HG03108 (cell line): ENCODE data around the gene SYCN.

ENCODE experiments used
- ATAC-seq: cut with Tn5 transposase; IDR thresholded peaks from one replicate; pipeline ENCODE4 v1.9.1; 2021; ENCODE audit warnings: moderate library complexity; ENCODE audit not compliant: unreplicated experiment

SYCN gene

DNA sequence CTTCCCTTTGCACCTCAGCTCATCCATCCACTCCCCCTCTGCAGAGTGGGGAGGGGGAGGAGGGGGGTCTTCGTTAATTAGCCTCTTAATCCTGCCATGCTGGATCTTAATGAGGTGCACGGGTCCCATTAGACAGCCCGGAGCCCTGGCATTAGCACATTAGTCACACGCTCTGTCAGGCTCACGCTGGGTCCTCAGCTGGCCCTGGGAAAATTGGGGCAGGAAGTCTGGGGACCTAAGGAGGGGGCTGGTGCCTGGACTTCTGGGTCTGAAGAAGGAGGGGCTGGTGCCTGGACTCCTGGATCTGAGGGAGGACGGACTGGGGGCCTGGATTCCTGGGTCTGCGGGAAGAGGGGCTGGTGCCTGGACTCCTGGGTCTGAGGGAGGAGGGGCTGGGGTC is 7.7 kb downstream of the SYCN start:
- no peak for ATAC-seq

DNA sequence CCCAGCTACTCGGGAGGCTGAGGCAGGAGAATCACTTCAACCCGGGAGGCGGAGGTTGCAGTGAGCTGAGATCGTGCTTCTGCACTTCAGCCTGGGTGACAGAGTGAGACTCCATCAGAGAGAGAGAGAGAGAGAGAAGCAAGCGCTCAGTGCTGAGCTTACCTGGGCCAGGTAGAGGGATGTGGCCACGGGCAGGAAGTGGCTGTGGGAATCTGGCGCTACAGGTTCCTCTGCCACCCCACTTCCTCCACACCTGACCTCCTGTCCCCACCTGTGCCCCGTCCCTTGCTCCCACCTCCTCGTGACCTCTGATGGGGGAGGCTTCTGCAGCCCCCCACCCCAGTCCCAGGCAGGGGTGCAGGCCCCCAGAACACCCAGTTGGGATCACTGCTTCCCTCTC is 8.3 kb downstream of the SYCN start:
- ATAC-seq: no peak

DNA sequence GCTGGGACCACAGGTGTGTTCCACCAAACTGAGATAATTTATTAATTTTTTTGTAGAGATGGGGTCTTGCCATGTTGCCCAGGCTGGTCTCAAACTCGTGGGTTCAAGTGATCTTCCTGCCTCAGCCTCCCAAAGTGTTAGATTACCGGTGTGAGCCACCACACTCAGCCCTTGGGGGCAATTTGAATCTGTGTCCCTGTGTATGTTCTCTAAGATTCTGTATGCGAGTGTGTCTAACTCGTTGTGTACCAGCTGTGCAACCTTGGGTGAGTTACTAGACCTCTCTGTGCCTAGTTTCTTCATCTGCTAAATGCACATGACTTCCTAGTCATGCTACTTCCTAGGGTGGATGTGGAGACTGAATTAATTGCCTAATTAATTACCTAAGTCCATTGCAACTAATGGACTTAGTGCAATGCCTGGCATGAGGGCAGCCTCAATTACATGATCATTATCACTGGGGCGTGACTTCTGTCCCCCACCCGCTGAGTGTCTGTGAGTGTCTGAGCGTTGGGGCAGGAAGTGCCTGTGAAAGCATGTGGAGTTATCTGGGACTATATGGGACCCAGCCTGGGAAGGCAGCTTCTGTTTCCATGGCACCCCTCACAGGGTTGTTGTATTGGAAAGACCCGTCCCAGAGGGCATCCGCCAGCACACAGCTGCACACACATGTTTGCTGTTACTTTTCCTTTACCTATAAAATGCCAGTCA is 9.1 kb downstream of the SYCN start:
- no peak for ATAC-seq

DNA sequence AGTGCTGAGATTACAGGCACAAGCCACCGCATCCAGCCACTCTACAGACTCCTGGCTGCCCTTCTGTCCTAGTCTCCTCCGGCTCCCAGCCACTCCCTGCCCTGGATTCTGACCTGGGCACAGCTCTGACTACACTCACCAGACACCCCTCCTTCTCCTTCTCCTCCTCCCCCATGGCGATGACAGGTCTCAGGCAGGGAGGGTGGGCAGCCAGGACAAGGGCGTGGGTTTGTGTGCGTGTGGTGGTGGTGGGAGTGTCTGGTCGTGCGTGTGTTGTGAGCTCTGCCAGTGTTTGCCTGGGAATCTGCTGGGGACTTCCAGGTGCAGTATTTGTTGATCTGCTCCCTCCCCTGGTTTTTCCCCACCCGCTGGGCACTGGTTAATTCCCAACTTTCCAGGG is 10.3 kb downstream of the SYCN start:
- ATAC-seq: no peak

DNA sequence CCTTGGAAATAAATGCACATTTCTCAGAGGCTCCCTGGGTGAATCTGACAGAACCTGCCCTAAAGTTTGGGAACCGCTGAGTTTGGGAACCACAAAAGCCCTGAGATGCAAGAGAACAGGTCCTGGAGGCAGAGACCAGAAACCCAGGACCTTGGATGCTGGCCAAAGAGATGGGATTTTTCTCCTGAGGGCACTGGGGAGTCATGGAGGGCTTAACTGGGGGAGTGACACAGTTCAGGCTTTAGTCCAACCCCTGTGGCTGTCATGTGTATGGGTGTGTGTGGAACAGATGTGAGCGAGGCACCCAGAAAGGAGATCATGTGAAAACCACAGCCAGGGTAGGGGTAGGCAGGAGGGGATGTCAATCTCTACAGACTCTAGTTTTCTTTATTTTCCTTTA is 11.2 kb downstream of the SYCN start:
- ATAC-seq: no peak

DNA sequence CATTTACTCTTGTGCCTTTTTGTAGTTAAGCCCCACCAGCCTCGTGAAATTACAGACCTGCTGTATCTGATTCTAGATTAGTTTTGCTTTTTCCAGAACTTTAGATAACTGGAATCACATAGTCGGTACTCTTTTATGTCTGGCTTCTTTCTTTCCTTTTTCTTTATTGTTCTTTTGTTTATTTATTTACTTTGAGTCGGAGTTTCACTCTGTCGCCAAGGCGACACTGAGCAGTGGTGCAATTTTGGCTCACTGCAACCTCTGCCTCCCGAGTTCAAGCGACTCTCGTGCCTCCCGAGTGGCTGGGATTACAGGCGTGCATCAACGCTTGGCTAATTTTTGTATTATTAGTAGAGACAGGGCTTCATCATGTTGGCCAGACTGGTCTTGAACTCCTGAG is 13.3 kb downstream of the SYCN start:
- no peak for ATAC-seq

DNA sequence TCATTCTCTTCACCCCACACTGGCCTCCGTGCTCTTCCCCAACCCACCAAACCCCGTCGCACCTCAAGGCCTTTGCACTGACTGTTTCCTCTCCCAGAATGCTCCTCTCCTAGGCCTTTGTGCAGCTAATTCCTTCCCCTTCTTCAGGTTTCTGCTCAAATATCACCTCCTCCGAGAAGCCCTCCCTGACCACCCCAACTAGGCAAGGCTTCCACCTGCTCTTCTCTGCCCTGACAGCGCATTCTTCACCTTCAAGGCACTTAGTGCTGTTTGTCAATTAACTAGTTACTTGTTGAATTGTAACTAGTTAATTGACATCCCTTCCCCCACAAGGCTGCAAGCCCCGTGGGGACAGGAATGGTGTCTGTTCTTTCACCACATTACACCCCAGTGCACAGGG is 15.1 kb downstream of the SYCN start:
- ATAC-seq: no peak

DNA sequence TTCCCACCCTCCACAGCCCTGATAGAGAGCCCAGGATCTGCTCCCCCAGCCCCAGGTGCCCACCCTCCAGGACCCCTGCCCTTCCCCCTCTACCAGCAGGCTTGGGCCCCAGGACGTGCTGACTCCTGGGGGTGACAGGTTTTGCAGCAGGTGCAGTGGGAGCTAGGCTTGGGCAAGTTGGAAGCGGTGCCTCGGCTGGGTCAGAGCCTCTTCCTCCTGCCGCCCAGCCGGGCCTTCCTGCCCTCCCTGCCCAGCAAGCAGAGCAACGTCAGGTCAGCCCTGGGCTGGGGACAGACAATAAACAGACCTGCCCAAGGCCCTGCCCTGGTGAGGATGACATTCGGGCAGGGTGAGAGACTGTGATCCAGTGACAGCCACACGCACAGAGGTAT is 16.5 kb downstream of the SYCN start:
- no peak for ATAC-seq

DNA sequence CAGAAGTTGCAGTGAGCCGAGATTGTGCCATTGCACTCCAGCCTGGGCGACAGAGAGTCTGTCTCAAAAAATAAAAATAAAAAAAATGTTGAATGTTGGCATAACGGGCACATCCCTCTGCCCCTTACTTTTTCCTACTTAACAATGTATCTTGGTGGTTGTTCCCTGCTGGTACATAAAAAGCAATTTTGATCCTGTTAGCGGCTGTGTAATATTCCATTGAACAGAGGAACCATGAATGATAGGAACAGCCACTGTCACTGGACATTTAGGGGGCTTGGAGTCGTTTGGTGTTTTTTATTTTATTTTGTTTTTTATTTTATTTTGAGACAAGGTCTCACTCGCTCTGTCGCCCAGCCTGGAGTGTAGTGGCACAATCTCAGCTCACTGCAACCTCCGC is 17.7 kb downstream of the SYCN start:
- ATAC-seq: no peak

DNA sequence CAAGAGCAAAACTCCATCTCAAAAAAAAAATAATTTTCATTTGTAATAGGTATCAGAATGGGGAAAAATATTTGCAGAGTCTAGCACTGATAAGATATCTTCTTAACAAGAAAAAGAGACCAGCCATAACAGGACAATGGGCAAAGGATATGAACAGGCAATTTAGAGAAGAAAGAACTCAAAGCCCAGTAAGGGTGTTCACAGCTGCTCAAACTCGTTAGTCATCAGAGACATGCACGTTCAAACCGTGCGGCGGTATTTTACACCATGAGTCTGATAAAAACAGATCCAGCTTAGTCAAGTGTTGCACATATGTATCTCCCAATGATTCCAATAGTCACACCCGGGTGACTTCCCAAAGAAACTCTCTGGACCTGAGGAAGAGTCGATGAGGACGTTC is 21.0 kb downstream of the SYCN start:
- no peak for ATAC-seq

DNA sequence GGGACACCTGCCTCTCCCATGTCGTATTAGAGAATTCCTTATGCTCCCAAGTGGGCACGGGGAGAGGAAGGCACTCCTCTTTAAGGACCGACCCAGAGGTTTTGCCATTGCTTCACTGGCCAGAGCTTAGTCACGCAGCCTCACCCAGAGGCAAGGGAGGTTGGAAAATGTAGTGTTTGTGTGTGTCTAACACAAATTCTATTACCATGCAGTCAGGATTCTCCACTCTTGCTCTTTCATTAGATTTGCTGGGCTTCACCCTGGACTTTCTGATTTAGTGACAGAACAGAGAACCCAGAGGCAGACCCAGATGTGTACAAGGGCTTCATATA is 21.9 kb downstream of the SYCN start:
- ATAC-seq: no peak

DNA sequence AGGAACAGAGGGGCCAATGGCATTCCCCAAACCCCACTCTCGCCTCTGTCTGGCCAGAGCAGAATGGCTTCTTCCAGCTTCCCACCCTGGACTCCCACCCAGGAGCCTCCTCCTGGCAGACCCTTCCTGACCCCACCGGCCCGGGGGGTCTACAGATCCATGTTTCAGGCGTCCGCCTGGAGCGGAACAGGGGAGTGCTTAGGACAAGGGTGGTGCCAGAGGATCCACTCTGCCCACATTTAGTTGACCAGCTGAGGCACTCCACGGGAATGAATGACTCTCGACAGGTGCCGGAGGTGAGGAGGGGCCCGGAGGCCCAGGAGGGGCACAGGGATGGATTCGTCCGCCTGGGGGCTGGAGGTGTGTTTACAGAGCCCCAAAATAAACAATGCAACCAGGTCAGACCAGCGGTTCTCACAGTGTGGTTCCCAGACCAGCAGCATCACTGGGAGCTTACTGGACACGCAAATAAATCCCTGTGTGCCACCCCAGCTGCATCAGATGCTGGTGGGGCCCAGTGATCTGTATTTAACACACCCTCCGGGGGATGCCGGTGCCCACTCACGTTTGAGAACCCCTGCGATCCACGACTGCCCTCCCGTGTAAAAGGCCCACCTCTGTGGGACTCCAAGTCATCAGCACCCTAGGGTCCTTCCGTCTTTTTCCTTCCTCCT is 22.4 kb downstream of the SYCN start:
- no peak for ATAC-seq

DNA sequence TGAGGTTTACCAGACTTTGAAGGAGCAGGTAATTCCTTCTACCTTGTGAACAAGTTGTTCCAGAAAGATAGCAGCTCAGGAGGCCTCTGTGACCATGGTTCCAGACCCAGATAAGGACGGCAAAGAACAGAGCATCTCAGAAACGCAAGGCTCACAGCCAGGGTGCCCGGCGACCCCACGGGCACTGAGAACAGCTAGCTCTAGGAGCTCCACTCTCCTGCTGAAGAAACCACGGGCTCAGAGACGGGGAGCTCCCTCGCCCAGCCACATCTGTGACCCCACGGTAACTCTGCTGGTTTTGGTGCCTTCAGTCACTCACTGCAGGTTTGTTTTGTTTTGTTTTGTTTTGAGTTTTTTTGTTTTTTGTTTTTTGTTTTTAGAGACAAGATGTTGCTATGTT is 23.3 kb downstream of the SYCN start:
- ATAC-seq: no peak

DNA sequence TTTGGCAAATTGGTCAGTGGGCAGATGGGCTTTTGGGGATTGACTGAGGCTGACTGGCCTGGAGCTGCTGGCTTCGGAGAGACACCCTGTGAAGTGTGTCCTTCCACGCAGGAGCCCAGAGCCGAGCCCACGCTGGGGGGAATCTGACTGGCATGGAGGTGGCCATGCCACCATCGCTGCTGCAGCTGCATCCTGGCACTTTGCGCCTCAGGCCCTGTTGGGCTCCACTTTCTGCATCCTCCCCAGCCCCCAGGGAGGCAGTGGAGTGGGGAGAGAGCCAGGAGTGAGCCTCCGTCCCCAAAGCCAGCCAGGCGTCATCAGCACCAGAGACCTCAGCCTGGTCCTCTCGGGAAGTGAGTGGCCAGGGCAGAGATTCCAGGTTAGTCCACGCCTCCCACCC is 24.3 kb downstream of the SYCN start:
- no peak for ATAC-seq

DNA sequence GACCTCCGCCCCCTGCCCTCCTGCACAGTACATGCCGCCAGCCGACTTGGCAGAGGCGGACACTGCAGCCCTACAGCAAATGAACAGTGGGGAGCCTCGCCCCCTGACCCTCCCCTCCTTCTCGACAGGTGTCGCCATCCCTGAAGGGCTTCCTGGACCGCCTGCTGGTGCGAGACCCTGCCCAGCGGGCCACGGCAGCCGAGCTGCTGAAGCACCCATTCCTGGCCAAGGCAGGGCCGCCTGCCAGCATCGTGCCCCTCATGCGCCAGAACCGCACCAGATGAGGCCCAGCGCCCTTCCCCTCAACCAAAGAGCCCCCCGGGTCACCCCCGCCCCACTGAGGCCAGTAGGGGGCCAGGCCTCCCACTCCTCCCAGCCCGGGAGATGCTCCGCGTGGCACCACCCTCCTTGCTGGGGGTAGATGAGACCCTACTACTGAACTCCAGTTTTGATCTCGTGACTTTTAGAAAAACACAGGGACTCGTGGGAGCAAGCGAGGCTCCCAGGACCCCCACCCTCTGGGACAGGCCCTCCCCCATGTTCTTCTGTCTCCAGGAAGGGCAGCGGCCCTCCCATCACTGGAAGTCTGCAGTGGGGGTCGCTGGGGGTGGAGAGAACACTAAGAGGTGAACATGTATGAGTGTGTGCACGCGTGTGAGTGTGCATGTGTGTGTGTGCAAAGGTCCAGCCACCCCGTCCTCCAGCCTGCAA is 25.6 kb downstream of the SYCN start:
- ATAC-seq: no peak

DNA sequence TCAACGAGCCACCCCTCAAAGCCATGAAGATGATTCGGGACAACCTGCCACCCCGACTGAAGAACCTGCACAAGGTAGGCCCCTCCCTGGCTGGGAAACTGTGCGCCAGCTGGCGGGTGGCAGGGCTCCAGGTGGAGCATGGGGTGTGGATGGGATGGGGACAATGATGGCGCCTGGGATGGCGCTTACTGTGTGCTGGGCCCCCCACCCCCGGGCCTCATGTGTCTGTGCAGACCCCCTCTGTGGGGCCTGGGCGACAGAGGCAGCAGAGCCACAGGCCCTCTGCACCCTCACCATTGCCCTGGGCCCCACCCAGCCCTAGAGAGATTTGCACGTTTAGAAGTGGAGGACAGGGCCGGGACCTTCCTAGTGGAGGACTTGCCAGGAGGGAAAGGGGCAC is 26.3 kb downstream of the SYCN start:
- no peak for ATAC-seq

DNA sequence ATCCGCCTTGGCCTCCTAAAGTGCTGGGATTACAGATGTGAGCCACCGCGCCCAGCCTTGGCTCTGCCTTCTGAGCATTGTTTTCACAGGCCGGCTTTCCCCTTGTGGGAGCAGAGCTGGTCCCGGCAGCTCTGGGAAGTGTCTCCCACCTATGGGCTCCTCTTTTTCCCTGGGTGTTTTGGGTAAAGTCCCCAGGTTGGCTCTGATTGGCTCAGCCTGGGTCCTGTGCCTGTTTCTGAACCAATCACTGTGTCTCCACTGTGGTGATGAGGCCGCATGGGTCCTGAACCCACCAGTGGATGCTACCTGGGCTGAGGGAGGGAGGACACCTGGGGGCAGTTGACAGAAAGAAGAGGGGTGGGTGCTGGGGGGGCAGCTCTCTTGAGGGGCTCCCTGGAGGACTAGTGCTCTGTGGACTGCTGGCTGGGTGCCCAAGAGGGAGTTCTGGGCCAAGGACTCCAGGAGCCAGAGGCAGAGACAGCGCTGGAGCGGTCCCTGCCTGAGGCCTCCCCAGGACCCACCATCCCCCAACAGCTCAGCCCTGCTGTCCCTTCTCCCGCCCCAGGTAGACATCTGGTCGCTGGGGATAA is 26.9 kb downstream of the SYCN start:
- no peak for ATAC-seq

DNA sequence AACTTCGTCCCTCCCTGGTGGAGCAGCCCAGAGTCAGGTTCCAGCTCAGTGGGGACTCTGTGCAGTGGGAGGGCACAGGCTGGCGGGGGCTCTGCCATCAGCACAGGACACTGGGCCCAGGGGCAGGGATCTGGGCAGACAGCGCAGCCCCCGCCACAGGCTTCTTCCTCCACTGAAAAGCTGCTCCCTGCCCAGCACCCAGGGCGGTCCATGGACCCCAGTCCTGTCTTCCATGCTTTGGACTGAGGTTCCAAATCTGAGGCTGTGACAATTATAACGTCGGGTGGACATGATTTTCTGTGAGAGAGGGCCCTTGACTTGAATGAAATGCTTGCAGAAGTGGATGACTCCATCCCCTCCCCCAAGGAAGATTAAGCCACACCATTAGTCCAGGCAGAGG is 28.5 kb downstream of the SYCN start:
- ATAC-seq: no peak

DNA sequence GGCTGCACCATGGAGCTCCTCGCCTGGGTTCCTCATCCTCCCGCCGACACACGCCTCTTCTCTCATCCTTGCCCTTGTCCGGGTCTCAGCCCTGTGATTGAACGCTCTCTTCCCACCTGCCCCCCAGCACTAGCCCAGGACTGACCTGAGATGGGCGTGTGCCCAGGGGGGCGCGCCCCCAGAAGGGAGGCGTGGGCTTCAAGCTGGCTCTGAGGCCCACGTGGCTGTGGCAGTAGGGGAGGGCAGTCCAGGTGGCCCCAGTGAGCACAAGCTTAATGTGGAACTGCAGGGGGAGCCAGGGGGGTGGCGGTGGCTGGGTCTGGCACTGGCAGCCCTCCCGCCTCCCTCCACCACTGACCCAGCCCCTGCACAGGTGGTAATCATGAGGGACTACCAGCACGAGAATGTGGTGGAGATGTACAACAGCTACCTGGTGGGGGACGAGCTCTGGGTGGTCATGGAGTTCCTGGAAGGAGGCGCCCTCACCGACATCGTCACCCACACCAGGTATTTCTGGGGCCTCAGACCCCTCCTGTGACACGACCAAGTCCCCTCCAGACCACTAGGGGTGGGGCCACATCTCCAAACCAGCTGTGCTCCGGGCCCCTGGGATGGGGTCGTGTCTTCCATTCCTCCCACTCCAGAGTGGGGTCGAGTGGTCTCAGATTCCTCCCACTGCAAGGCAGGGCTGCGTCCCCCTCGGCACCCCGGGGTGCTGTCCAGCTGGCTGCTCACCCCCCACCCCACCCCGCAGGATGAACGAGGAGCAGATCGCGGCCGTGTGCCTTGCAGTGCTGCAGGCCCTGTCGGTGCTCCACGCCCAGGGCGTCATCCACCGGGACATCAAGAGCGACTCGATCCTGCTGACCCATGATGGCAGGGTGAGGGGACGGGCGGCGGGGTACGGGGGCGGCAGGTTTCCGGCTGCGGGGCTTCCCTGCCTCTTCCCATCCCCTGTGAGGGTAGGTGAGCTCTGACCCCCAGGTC is 29.2 kb downstream of the SYCN start:
- no peak for ATAC-seq

DNA sequence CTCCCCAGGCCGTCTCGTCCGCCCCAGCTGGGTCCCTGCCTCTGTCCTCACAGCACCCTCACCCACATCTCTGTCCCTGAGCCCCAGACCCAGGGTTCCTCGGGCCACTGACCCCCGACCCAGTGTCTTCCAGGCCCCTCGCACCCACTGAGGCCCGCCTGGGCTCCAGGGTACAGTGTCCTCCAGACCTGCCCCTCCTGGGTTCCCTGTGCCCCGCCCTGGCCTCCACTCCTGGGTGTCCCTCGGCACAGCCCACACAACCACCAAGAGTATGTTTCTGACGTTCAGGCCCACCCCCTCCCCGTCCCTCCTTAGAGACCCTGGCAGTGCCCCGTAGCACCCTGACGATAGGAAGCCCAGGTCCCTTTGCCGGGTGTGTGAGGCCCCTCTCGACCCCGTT is 29.9 kb downstream of the SYCN start:
- no peak for ATAC-seq

DNA sequence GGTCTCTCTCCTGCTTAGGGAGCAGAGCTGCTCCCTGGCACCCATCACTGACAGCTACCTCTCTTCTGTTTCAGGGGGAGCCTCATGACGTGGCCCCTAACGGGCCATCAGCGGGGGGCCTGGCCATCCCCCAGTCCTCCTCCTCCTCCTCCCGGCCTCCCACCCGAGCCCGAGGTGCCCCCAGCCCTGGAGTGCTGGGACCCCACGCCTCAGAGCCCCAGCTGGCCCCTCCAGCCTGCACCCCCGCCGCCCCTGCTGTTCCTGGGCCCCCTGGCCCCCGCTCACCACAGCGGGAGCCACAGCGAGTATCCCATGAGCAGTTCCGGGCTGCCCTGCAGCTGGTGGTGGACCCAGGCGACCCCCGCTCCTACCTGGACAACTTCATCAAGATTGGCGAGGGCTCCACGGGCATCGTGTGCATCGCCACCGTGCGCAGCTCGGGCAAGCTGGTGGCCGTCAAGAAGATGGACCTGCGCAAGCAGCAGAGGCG is 30.5 kb downstream of the SYCN start:
- ATAC-seq: no peak
